Measurements from ENCODE around the gene TP53BP2.
"Not testable (repeated sequence)": the region's sequence is repeated elsewhere in the genome, so short reads cannot be mapped to it uniquely, and the experiment has no call there.

The TP53BP2 gene

GRCh38 chr1:223736638-223737037 lies 109.1 kb downstream of the TP53BP2 start:
- H3K27ac ChIP-seq (ENCODE audit: low read depth, low read length): peak overlapping the region; percentile 30
- not testable (repeated sequence) for H3K27me3 ChIP-seq (ENCODE audit: control insufficient read depth in 5 of 5, insufficient read depth in 4 of 5, low read length in 5 of 5); H3K9ac ChIP-seq (ENCODE audit: low read length in 5 of 5); H3K4me3 ChIP-seq (ENCODE audit: low read depth in 1 of 5, low read length in 5 of 5); H3K9me3 ChIP-seq (ENCODE audit: control insufficient read depth in 5 of 5, low read length in 5 of 5)
- peaks cover 10 to 80% (median 52%) of the 10 kb centered on the region in 5 donors for H3K4me1 ChIP-seq (ENCODE audit: control insufficient read depth in 5 of 5, insufficient read depth in 5 of 5, low read length in 5 of 5)
- peaks cover 3 to 15% (median 6%) of the 10 kb centered on the region in 5 donors for H3K36me3 ChIP-seq (ENCODE audit: control insufficient read depth in 5 of 5, insufficient read depth in 5 of 5, low read length in 5 of 5)

- H3K4me3 ChIP-seq (ENCODE audit: low read depth in 1 of 5, low read length in 5 of 5): peak overlapping the region in 4 of 5 donors; percentile 1 to 40 (median 24)
- no peaks in the 10 kb centered on the region for H3K9me3 ChIP-seq (ENCODE audit: control insufficient read depth in 5 of 5, low read length in 5 of 5)
- H3K9ac ChIP-seq (ENCODE audit: low read length in 5 of 5): peak overlapping the region in 2 of 5 donors; percentile 1 to 63
- peak overlapping the region; percentile 71 for H3K27ac ChIP-seq (ENCODE audit: low read depth, low read length)
- peaks cover 0 to 13% (median 6%) of the 10 kb centered on the region in 5 donors for H3K36me3 ChIP-seq (ENCODE audit: control insufficient read depth in 5 of 5, insufficient read depth in 5 of 5, low read length in 5 of 5)
- no peaks in the 10 kb centered on the region for H3K27me3 ChIP-seq (ENCODE audit: control insufficient read depth in 5 of 5, insufficient read depth in 4 of 5, low read length in 5 of 5)
- H3K4me1 ChIP-seq (ENCODE audit: control insufficient read depth in 5 of 5, insufficient read depth in 5 of 5, low read length in 5 of 5): peaks cover 17 to 82% (median 61%) of the 10 kb centered on the region in 5 donors
These were observed 111.6 kb downstream of the TP53BP2 start for GRCh38 chr1:223733898-223734852.

DNA sequence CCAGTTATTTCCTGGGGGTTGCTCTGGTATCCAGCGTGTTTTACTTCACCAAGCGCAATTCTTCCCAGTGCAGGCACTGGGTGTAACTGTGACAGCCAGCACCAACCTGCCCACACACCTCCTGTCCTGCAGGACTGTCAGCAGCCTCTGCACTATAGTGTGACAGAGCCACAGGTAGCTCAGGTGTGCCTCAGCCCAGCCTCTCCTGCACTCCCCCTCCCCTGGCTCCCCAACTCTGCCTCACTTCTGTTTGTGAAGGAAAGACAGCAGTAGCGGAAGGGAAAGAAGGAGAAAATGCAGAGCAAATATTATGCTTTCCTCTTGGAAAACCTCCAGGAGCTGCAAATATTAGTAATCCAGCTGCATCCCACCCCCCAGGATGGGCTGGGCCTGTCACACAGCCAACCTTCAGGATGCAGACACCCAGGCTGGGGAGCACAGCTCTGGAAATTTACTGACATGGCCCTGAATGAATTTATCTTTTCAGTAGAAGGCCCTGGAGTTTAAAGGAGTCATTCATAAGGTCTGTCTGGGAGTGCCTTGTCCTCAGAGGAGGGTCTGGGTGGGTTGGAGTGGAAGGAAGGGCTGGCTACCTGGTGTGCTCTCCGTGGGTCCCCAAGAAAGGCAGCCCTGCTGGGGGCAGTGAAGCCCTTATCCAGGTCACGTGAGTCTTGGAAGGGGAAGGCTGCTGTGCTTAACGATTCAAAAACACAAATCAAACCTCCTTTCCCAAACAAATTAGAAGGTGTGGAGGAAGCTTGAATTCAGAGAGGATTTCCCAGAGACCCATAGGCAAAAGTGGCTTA lies 112.6 kb downstream of the TP53BP2 start:
- peak overlapping the region; percentile 71 for H3K27ac ChIP-seq (ENCODE audit: low read depth, low read length)
- H3K9me3 ChIP-seq (ENCODE audit: control insufficient read depth in 5 of 5, low read length in 5 of 5): no peaks in the 10 kb centered on the region
- H3K4me3 ChIP-seq (ENCODE audit: low read depth in 1 of 5, low read length in 5 of 5): no peak overlapping the region
- H3K4me1 ChIP-seq (ENCODE audit: control insufficient read depth in 5 of 5, insufficient read depth in 5 of 5, low read length in 5 of 5): peaks cover 17 to 72% (median 54%) of the 10 kb centered on the region in 5 donors
- H3K36me3 ChIP-seq (ENCODE audit: control insufficient read depth in 5 of 5, insufficient read depth in 5 of 5, low read length in 5 of 5): peaks cover 0 to 14% (median 7%) of the 10 kb centered on the region in 5 donors
- no peaks in the 10 kb centered on the region for H3K27me3 ChIP-seq (ENCODE audit: control insufficient read depth in 5 of 5, insufficient read depth in 4 of 5, low read length in 5 of 5)
- peak overlapping the region in 4 of 5 donors; percentile 1 to 63 (median 32) for H3K9ac ChIP-seq (ENCODE audit: low read length in 5 of 5)

- H3K4me1 ChIP-seq (ENCODE audit: control insufficient read depth in 5 of 5, insufficient read depth in 5 of 5, low read length in 5 of 5): peaks cover 23 to 73% (median 64%) of the 10 kb centered on the region in 5 donors
- peak overlapping the region in 3 of 5 donors; percentile 5 to 34 (median 11) for H3K9ac ChIP-seq (ENCODE audit: low read length in 5 of 5)
- H3K9me3 ChIP-seq (ENCODE audit: control insufficient read depth in 5 of 5, low read length in 5 of 5): no peaks in the 10 kb centered on the region
- peak overlapping the region; percentile 71 for H3K27ac ChIP-seq (ENCODE audit: low read depth, low read length)
- H3K27me3 ChIP-seq (ENCODE audit: control insufficient read depth in 5 of 5, insufficient read depth in 4 of 5, low read length in 5 of 5): no peaks in the 10 kb centered on the region
- peak overlapping the region in 4 of 5 donors; percentile 13 to 26 (median 18) for H3K4me3 ChIP-seq (ENCODE audit: low read depth in 1 of 5, low read length in 5 of 5)
- H3K36me3 ChIP-seq (ENCODE audit: control insufficient read depth in 5 of 5, insufficient read depth in 5 of 5, low read length in 5 of 5): peaks cover 0 to 19% (median 7%) of the 10 kb centered on the region in 5 donors
These were observed 114.5 kb downstream of the TP53BP2 start for GRCh38 chr1:223731133-223731770.

DNA sequence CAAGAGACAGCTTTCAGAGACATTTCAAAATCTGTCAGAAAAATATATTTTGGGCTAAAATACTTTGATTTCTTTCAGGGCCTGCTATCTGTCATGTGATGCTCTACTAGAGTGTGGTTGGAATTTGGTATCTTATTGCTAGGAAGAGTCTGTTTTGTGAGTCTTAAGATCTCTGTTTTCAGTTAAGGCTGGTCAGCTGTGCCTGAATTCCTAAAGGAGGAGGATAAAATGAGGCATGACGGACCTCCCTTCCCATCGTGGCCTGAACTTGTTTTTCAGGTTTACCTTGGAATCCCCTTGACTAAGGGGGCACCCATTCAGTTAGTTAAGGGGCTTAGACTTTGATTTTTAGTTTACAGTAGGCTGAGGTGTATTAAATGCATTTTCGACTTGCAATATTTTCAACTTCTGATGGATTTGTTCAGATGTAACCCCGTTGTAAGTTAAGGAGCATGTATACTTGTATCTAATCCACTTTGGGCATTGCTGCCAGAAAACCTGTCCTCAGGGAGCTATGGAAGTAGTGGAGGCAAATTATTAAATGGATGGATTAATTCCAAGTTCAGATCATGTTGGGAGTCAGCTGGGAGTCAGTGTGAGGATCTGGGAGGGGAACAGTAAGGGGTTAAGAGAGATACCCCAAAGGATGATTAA lies 115.1 kb downstream of the TP53BP2 start:
- Histone ChIP-seq H3K4me3 (ENCODE audit: low read depth in 1 of 5, low read length in 5 of 5) (peak overlapping the region in 2 of 5 donors; percentile 13 to 23), H3K27me3 (ENCODE audit: control insufficient read depth in 5 of 5, insufficient read depth in 4 of 5, low read length in 5 of 5) (no peaks in the 10 kb centered on the region), H3K9me3 (ENCODE audit: control insufficient read depth in 5 of 5, low read length in 5 of 5) (no peaks in the 10 kb centered on the region), H3K36me3 (ENCODE audit: control insufficient read depth in 5 of 5, insufficient read depth in 5 of 5, low read length in 5 of 5) (peaks cover 0 to 21% (median 8%) of the 10 kb centered on the region in 5 donors), H3K9ac (ENCODE audit: low read length in 5 of 5) (peak overlapping the region in 2 of 5 donors; percentile 5 to 11), H3K27ac (ENCODE audit: low read depth, low read length) (peak overlapping the region; percentile 71), H3K4me1 (ENCODE audit: control insufficient read depth in 5 of 5, insufficient read depth in 5 of 5, low read length in 5 of 5) (peaks cover 28 to 74% (median 68%) of the 10 kb centered on the region in 5 donors)

DNA sequence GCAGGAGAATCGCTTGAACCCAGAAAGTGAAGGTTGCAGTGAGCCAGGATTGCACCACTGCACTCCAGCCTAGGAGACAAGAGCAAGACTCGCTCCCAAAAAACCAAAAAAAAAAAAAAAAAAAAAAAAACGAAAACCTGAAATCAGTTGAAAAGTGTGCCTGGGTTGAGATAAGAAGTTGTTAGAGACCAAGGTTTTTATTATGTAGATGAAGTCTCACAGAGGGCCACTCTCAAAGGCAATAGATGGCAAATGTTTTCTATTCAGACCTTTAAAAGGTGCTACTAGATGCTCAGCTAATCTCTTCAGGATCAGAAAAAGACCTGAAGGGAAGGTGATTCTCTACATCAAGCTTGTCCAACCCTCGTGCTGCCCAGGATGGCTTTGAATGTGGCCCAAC lies 115.8 kb downstream of the TP53BP2 start:
- Histone ChIP-seq H3K4me1 (ENCODE audit: control insufficient read depth in 5 of 5, insufficient read depth in 5 of 5, low read length in 5 of 5) (peaks cover 29 to 75% (median 67%) of the 10 kb centered on the region in 5 donors), H3K9me3 (ENCODE audit: control insufficient read depth in 5 of 5, low read length in 5 of 5) (no peaks in the 10 kb centered on the region), H3K9ac (ENCODE audit: low read length in 5 of 5) (no peak overlapping the region), H3K4me3 (ENCODE audit: low read depth in 1 of 5, low read length in 5 of 5) (no peak overlapping the region), H3K27me3 (ENCODE audit: control insufficient read depth in 5 of 5, insufficient read depth in 4 of 5, low read length in 5 of 5) (no peaks in the 10 kb centered on the region), H3K36me3 (ENCODE audit: control insufficient read depth in 5 of 5, insufficient read depth in 5 of 5, low read length in 5 of 5) (peaks cover 0 to 24% (median 8%) of the 10 kb centered on the region in 5 donors), H3K27ac (ENCODE audit: low read depth, low read length) (peak overlapping the region; percentile 71)

All from subcutaneous abdominal adipose tissue (tissue), 5 donors.